Panc1 (cell line): Measurements from ENCODE around the gene ADGRL3. TPM values are rescaled to one million over a fixed set of nuclear protein-coding genes. Genes with fewer than 3 reads are reported as not detected.

Experiments used
- ATAC-seq: fragments of 200-7000 bp; cut with Tn5 transposase; 2 replicates; pipeline ENCODE4 v1.9.1; 2020; ENCODE audit warnings: mild to moderate bottlenecking, moderate library complexity
- BruUV-seq: library from RNA; stranded (reverse); fragments of 400-500 nt; replicated peaks from 2 replicates; lab custom pipeline; 2021; lab: Mats Ljungman, UMichigan
- CTCF ChIA-PET: fragments of 300-600 bp; sonication (Branson Sonifier 250); formaldehyde crosslinking; loops from one replicate; lab custom pipeline; 2022; ENCODE audit warnings: antibody characterized with exemption; lab: Charles Lee
- POLR2A ChIA-PET: fragments of 300-600 bp; sonication (Branson Sonifier 250); formaldehyde crosslinking; loops from one replicate; lab custom pipeline; 2022; ENCODE audit warnings: antibody characterized with exemption; lab: Charles Lee
- DNase-seq: peaks from one replicate; pipeline ENCODE4 v3.0.0-alpha.2; 2010; ENCODE audit warnings: low read depth, low spot score
- H3K27ac ChIP-seq: 2 replicates; pipeline ENCODE4 v1.5.1; 2011; ENCODE audit warnings: mild to moderate bottlenecking, low read length, inconsistent platforms
- H3K27me3 ChIP-seq: fragments of 200-500 bp; sonication (Bioruptor generic); 2 replicates; pipeline ENCODE4 v1.6.0; 2014; ENCODE audit warnings: low read length, inconsistent platforms; ENCODE audit not compliant: control insufficient read depth, insufficient read depth
- H3K36me3 ChIP-seq: fragments of 200-500 bp; sonication (Bioruptor generic); 2 replicates; pipeline ENCODE4 v1.5.1; 2014; ENCODE audit warnings: inconsistent platforms, mild to moderate bottlenecking, low read length, moderate library complexity; ENCODE audit not compliant: control insufficient read depth, insufficient read depth
- H3K4me1 ChIP-seq: 2 replicates; pipeline ENCODE4 v1.5.1; 2011; ENCODE audit warnings: inconsistent platforms, mild to moderate bottlenecking, low read length, moderate library complexity; ENCODE audit not compliant: control insufficient read depth, insufficient read depth
- H3K4me3 ChIP-seq, 2 experiments: 2 replicates each; pipeline ENCODE4 v1.5.1; 2011 to 2012; ENCODE audit warnings: low read depth in 2 of 2, low read length in 2 of 2, mild to moderate bottlenecking in 2 of 2, inconsistent platforms in 1 of 2, moderate library complexity in 1 of 2
- H3K9me3 ChIP-seq: fragments of 200-500 bp; sonication (Bioruptor generic); 2 replicates; pipeline ENCODE4 v1.5.1; 2014; ENCODE audit warnings: low read depth, mild to moderate bottlenecking, inconsistent platforms, low read length, moderate library complexity; ENCODE audit not compliant: control insufficient read depth, insufficient read depth
- POLR2AphosphoS5 ChIP-seq: IDR thresholded peaks from 2 replicates; pipeline ENCODE4 v1.6.1; 2012; ENCODE audit warnings: mild to moderate bottlenecking, low read depth, low read length, moderate library complexity
- SIN3A ChIP-seq: IDR thresholded peaks from 2 replicates; pipeline ENCODE4 v1.6.1; 2012; ENCODE audit warnings: low read depth, mild to moderate bottlenecking, low read length, moderate library complexity, borderline replicate concordance; ENCODE audit not compliant: insufficient read depth
- TCF7L2 ChIP-seq: IDR thresholded peaks from 2 replicates; pipeline ENCODE4 v1.6.1; 2011; ENCODE audit warnings: mild to moderate bottlenecking, low read depth, low read length, inconsistent platforms
- in situ Hi-C: cut with HindIII; loops from 2 replicates; pipeline ENCODE4 v1.10.0; 2016; ENCODE audit warnings: low sequenced_read_pairs, low pct_unique_long_range_greater_than_20kb
- intact Hi-C: fragments of 100-400 bp; cut with micrococcal nuclease; formaldehyde crosslinking; loops from one replicate; pipeline ENCODE4 v1.10.0; 2022; ENCODE audit not compliant: unreplicated experiment
- total RNA-seq: library from RNA; stranded (reverse); gene quantifications from one replicate; pipeline ENCODE4 v1.2.1, GENCODE V29; 2021; ENCODE audit not compliant: unreplicated experiment
- TF ChIP-seq, protein P1 (sequence below): fragments of 450-650 bp; IDR thresholded peaks from 2 replicates; pipeline ENCODE4 v1.5.1; 2017; ENCODE audit warnings: mild to moderate bottlenecking
- TF ChIP-seq, protein P2 (sequence below), 2 experiments: IDR thresholded peaks; 2 replicates each; pipeline ENCODE4 v1.6.1; 2011 to 2012; ENCODE audit warnings: low read depth in 2 of 2, control low read depth in 1 of 2, low read length in 1 of 2, mild to moderate bottlenecking in 1 of 2, moderate library complexity in 1 of 2; ENCODE audit not compliant: insufficient read depth in 1 of 2

The ADGRL3 gene
- total RNA-seq, 1 experiment from 2014 or later: 0.23 TPM

DNA sequence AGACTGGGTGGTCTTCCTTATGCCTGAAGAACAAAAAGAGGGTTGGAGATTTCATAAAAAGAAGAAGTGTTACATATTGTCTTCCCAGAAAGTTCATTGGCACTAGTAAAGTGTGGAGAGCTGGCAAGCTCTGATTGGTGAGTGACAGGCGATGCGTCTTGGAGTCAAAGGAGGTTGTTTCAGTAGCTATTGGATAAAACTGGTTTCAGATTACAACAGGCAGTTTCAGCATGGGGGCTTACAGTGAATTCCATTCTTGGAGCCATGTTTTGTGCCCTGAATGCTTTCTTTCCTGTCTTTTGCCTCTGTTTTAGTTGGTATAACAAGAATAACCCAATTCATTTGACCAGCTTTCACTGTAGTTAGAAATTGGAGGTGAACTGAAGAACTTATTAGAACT is 750.5 kb downstream of the ADGRL3 start:
- in situ Hi-C loops (no loop called here), intact Hi-C loops (no loop called here)
- H3K27ac ChIP-seq: no peak overlapping the region
- TF ChIP-seq, protein P1, sequence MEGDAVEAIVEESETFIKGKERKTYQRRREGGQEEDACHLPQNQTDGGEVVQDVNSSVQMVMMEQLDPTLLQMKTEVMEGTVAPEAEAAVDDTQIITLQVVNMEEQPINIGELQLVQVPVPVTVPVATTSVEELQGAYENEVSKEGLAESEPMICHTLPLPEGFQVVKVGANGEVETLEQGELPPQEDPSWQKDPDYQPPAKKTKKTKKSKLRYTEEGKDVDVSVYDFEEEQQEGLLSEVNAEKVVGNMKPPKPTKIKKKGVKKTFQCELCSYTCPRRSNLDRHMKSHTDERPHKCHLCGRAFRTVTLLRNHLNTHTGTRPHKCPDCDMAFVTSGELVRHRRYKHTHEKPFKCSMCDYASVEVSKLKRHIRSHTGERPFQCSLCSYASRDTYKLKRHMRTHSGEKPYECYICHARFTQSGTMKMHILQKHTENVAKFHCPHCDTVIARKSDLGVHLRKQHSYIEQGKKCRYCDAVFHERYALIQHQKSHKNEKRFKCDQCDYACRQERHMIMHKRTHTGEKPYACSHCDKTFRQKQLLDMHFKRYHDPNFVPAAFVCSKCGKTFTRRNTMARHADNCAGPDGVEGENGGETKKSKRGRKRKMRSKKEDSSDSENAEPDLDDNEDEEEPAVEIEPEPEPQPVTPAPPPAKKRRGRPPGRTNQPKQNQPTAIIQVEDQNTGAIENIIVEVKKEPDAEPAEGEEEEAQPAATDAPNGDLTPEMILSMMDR: no peak
- no peak for TF ChIP-seq POLR2AphosphoS5
- TF ChIP-seq TCF7L2: no peak
- TF ChIP-seq, protein P2, sequence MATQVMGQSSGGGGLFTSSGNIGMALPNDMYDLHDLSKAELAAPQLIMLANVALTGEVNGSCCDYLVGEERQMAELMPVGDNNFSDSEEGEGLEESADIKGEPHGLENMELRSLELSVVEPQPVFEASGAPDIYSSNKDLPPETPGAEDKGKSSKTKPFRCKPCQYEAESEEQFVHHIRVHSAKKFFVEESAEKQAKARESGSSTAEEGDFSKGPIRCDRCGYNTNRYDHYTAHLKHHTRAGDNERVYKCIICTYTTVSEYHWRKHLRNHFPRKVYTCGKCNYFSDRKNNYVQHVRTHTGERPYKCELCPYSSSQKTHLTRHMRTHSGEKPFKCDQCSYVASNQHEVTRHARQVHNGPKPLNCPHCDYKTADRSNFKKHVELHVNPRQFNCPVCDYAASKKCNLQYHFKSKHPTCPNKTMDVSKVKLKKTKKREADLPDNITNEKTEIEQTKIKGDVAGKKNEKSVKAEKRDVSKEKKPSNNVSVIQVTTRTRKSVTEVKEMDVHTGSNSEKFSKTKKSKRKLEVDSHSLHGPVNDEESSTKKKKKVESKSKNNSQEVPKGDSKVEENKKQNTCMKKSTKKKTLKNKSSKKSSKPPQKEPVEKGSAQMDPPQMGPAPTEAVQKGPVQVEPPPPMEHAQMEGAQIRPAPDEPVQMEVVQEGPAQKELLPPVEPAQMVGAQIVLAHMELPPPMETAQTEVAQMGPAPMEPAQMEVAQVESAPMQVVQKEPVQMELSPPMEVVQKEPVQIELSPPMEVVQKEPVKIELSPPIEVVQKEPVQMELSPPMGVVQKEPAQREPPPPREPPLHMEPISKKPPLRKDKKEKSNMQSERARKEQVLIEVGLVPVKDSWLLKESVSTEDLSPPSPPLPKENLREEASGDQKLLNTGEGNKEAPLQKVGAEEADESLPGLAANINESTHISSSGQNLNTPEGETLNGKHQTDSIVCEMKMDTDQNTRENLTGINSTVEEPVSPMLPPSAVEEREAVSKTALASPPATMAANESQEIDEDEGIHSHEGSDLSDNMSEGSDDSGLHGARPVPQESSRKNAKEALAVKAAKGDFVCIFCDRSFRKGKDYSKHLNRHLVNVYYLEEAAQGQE (IDR thresholded peaks at IDR 0.05; ENCODE audit: insufficient read depth in 1 of 2, low read depth in 2 of 2, low read length in 1 of 2): no peak
- TF ChIP-seq SIN3A: no peak
- no peaks in the 10 kb centered on the region for H3K4me1 ChIP-seq
- no peaks in the 10 kb centered on the region for H3K36me3 ChIP-seq
- ChIA-PET CTCF (no interaction called here), POLR2A (no interaction called here)
- no peaks in the 10 kb centered on the region for H3K27me3 ChIP-seq
- ATAC-seq: no peak
- no peaks in the 10 kb centered on the region for H3K9me3 ChIP-seq
- no TSS peak for BruUV-seq
- no peak for DNase-seq
- no peak overlapping the region for H3K4me3 ChIP-seq

DNA sequence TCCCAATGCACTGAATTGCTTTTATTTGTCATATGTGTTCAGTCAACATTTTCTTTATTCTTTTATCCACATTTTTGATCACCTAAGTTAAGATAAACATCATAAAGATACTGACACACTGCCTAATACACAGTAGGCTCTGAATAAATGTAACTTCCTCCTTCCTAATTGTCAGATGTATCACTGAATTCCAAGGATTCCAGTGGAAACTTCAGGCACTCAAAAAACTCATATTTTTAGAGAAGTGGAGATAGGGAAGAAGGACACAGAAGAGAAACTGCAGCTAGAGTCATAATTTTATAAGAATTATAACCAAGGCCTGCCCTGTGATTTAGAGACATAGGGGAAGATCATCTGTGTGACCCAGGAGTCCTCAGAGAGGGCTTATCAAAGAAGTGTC is 753.3 kb downstream of the ADGRL3 start:
- no peaks in the 10 kb centered on the region for H3K27me3 ChIP-seq
- H3K4me1 ChIP-seq: no peaks in the 10 kb centered on the region
- CTCF ChIA-PET: no interaction called here
- BruUV-seq: no TSS peak
- intact Hi-C loops (no loop called here), in situ Hi-C loops (no loop called here)
- H3K9me3 ChIP-seq: no peaks in the 10 kb centered on the region
- POLR2A ChIA-PET: no interaction called here
- DNase-seq: no peak
- no peak overlapping the region for H3K4me3 ChIP-seq
- H3K36me3 ChIP-seq: no peaks in the 10 kb centered on the region
- ATAC-seq: no peak
- H3K27ac ChIP-seq: no peak overlapping the region
- TF ChIP-seq TCF7L2 (no peak), POLR2AphosphoS5 (no peak), SIN3A (no peak)
- TF ChIP-seq, protein P2 (IDR thresholded peaks at IDR 0.05; ENCODE audit: insufficient read depth in 1 of 2, low read depth in 2 of 2, low read length in 1 of 2): no peak
- TF ChIP-seq, protein P1: no peak
